Stimulated activated CD8-positive, alpha-beta memory T cell treated with anti-CD3 and anti-CD28 coated beads, Interleukin-12 subunit alpha, Interleukin-12 subunit beta, amount 100 ng/mL, for 24 hours (primary cell): ENCODE data around the gene PLCXD3.

Experiments
- DNase-seq: peaks from one replicate; pipeline ENCODE4 v3.0.0-alpha.2; 2020; ENCODE audit errors: extremely low read depth

Gene PLCXD3, protein sequence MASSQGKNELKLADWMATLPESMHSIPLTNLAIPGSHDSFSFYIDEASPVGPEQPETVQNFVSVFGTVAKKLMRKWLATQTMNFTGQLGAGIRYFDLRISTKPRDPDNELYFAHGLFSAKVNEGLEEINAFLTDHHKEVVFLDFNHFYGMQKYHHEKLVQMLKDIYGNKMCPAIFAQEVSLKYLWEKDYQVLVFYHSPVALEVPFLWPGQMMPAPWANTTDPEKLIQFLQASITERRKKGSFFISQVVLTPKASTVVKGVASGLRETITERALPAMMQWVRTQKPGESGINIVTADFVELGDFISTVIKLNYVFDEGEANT

DNA sequence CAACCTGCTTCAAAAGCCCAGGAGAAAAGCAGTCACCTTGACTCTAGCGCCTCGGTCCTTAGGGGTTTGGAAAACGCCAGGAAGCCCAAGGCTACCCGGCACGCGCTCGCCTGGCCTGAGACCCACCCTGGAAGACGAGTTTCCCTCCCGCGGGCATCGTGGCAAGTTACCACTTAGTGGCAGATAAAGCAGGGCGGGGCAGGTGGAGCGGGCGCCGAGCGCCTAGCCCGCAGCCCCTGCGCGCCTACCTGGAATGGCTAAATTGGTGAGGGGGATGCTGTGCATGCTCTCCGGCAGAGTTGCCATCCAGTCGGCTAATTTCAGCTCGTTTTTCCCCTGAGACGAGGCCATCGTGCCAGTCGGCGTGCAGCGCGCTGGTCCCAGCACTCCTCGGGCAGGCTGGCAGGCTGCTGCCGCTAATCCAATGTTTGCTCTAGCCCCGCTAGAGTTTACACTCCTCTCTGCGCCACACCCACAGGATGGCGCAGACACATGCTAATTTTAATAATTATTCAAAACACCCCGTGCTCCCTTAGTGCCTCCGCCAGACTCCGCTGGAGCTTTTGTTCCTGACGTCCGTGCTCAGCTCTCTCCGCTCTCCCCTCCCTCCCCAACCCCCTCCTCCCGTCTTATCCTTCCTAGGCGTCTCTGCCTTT is at the start of gene PLCXD3:
Gene PLCXD3 (minus strand): TSS at position 426 of the 656 bp plus-strand sequence. CDS start 75 bp downstream, at position 351.
- DNase-seq = no peak

DNA sequence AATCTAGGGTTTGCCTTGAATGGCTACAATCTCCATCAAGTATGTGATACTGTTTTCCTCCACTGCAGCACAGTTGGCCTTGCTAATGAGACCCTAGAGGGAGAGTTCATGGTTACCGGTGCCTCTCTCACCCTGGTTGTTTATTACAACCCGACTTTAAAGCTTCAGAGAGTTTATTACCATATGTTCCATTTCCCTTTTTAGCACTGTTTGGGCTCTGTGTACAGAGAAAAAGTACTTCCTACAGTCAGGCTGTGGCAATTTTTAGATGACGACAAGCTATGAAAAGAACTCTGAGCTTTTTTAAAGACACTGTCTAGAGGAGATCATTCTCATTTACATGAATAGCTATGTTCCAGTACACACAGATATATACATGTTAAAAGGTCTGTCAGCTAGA is 48.8 kb upstream of the PLCXD3 start:
- no peak for DNase-seq

DNA sequence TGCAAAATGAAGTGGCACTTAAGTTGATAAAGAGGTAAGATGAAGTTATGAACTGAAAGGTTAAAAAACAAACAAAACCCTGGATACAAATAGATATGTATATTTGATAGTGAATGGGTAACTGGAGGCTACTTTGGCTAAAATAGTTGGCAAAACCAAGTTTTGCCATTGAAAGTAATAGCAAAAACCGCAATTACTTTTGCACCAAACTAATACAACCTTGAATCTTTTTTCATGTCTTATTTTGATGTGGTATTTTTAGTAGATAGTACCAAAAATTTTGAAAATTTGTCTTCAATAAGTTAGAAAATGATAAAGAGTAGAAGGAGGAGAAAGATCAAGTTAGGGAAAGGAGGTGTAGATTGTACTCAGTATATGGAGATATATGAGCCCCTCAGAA is 47.9 kb upstream of the PLCXD3 start:
- no peak for DNase-seq

DNA sequence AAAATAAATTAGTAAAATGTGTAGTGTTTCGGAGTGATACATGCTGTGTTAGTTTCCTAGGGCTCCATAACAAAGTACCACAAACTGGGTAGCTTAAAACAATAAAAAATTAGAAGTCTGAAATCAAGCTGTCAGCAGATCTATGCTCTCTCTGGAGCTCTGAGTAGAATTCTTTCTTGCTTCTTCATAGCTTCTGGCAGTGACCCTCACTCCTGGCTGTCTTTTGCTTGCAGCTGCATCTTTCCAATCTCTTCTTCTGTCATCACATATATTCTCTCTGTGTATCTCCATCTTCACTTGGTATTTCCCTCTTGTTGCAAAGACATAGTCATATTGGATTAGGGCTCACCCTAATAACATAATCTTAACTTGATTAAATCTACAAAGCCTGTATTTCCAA is 37.6 kb upstream of the PLCXD3 start:
- no peak for DNase-seq

DNA sequence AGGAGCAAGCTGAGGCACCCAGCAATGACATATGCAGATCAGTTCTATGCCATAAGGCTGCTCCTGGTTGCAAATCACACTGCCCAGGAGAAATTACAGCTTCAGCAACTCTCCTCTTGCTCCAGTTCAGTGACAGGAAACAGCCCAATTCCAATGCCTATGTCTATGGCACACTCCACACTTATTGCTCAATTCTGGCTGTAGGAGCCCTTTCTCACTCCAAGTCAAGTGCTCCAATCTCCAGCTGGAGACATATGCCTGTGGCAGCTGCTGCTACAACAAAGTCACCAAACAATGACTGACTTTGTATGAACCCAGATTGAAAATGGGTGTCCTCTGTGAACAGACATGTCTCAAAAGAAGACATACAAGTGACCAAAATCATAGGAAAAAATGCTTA is 31.8 kb upstream of the PLCXD3 start:
- DNase-seq = no peak

DNA sequence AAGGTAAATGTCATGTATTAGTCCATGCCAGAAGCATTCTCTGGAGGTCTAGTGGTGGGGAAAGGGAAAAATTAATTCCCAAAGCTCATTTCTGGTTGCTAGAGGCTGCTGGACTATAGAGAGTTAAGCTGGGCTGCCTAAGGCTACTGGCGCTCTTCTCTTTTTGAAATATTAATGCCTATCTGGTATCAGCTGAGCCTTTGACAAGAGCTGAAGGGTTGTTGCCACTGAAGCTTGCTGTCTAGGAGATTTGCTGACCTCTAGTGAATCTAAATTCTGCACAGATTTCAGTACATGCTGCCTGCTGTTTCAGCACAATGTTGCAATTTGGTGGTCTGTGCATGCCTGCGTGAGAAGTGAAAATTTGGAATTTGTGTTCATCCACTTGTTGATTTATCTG is 29.1 kb upstream of the PLCXD3 start:
- DNase-seq = no peak

DNA sequence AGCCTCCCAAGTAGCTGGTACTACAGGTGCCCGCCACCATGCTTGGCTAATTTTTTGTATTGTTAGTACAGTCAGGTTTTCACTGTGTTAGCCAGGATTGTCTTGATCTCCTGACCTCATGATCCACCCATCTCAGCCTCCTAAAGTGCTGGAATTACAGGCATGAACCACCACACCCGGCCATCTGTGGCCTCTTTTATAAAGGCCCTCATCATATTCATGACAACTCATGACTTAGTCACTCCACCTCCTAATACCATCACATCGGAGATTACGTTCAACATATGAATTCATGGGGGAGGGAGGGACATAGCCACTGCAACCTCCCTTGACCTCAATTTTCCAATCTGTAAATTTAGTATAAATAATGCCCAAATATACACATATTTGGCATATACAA is 27.2 kb upstream of the PLCXD3 start:
- no peak for DNase-seq

DNA sequence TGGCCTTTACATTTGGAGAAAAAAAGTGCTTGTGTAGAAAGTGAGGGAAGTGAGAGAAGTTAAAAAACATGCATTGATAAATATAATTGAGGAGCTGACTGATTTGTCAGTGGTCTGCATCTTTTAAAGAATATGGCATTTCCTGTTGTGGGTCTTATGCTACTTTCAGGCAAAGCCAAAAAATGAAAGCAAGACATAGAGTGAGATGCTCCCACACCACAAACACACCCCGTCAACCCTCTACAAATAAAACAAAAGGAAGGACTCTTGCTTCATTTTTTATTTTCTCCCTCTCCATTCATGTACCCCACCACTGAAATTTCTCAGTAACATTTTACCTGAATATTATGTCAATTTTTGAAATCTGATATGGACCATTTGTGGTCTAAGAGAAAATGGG is 22.1 kb upstream of the PLCXD3 start:
- no peak for DNase-seq

DNA sequence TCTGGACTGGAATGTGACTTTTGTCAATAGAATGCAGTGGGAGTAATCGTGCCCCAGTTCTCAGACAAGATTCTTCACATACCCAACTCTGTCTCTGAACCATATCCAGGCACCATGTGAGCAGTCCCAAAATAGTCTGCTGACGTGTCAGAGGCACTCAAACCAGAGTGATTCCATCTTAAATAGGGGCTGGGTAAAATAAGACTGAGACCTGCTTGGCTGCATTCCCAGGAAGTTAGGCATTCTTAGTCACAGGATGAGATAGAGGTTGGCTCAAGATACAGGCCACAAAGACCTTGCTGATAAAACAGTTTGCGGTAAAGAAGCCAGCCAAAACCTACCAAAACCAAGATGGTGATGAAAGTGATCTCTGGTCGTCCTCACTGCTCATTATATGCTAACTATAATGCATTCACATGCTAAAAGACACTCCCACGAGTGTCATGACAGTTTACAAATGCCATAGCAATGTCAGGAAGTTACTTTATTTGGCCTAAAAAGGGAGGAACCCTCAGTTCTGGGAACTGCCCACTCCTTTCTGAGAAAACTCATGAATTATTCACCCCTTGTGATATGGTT is 16.9 kb upstream of the PLCXD3 start:
- no peak for DNase-seq

DNA sequence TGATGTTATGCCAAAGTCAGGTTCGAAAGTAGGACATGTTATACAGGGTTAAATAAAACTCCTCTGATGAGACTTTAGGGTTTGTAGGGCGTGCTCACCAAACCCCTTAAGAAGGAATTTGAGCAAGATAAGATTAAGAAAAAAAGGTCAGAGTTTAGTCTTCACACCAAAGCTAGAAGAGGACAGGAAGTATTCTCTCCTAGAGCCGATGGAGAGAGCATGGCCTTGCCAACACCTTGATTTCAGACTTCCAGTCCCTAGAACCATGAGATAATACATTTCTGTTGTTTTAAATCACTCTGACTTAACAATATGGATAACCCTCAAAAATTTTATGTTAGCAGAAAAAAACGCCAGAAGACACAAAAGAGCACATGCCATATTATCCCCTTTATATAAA is 16.3 kb upstream of the PLCXD3 start:
- DNase-seq = no peak

DNA sequence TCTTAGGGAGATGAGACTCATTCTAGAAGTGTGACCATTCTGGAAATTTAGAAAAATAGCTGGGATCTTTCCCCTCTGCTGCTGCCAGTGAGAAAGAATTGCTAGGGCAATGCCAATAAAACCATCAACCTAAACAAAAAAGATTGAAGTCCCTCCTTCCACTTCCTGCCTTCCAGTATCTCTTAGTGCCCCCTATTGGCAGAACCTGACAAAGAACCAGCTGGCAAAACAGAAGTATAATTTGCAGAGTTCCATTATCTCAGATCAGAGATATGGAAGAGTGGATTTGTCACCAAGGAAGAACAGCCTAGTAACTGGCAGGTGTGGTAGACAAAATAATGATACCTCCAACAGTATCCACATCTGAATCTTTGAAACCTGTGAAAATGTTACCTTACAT is 13.8 kb upstream of the PLCXD3 start:
- no peak for DNase-seq

DNA sequence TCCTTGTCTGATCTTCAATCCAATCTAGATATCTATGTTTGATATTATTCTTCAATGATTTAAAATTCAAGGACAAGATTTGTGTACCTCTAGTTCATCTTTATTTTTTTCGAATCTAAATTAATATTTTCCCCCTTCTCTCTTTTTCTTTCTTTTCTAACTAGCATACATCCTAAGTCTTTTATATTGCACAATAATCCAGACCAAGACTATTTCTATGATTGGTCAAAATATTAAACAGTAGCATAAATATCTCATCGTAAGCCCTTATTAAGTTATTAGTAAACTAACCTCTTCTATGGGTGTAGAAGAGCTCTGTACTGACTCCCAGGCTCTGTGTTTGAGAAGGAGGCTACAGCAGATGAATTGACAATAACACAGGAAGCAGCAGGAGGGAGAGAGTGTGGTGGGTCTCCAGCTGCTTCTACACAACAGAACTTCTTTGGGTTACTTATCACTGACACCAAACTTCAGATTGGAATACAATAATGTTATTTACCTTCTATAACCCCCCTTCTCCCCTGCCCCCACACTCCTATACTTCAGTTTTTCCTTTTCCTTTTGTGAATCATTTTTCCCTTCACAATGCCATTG is 11.9 kb upstream of the PLCXD3 start:
- no peak for DNase-seq

DNA sequence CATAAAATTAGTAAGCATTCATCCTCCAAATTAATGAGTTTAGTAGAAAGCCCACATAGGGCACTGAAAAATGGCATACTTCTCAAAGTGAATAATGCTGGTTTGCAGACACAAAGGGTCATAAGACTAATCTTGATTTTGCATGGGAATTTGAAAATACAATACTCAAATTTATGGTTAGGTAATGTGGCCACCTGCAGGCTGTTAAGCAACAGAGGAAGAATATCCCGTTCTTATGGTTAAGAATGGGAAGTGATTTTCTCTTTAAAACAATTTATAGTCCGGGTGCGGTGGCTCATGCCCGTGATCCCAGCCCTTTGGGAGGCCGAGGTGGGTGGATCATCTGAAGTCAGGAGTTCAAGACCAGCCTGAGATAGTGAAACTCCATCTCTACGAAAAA is 9.4 kb upstream of the PLCXD3 start:
- no peak for DNase-seq

DNA sequence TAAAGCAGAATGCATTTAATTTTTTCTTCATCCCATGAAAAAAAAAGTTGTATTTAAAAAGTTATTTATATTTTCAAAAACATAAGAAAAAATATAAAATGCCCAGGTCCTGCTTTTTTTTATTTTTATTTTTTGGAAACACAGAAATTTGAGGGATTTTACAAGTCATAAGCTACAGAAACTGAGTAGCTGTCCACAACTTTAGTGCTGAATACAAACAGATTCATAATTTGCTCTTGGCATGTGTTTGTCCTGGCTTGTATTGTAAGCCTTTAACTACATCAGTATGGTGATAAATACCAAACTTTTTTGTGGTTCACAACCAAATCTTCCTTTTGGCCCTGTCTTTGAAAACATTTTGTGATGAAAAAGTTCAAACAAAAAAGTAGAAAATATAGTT is 7.5 kb upstream of the PLCXD3 start:
- no peak for DNase-seq

DNA sequence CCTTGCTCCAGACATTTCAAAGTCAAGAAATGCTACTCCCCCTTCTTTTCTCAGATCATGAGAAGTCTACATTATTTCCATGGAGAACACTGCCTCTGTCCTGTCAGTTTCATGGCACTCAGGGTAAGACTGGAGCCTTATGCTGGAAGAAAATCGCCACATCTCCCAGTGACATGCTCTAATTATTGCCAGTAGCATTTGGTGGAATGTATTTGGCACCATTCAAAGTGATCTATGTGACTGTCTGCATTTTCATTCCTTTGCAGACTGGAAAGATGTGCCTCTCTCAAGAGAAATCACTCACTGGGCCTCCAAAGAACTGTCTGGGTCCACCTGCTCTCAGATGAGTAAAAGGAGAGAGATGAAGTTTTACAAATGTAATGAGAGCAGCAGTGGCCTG is 840 bp upstream of the PLCXD3 start:
- DNase-seq = no peak

DNA sequence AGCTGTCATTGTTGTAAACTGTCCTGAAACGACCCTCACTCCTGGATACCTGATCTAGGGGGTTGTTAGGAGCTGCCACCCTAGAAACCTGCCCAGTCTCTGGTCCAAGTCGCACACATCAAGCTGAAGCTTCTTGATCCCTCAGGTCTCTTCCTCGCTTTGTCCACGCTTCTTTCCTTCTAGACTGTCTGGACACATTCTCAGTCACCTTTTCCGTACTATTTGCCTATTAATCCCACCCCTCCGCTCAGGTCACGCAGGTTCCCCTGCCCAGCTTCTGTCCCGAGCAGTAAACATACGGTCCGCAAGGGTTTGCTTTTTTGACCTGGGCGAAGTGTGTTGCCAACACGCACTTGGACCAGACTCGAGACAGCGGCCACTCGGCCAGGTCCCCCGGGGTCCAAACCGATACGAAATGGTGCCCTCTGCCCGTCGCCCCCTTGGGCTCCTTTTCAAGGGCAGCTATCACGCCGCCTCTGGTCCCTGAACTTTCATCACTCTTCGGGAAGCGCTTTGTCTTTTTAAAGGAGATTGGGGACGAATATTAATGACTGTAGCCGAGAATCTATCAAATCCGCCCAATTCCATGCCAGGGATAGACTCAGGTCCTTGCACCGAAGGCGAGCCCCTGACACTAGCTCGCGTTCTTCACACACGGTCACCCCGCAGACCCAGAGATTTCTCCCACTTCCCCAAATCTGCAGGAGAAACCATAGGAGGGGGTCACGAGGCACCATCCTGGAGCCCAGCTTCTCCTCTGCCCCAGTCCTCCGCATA is 814 bp downstream of the PLCXD3 start:
- no peak for DNase-seq

DNA sequence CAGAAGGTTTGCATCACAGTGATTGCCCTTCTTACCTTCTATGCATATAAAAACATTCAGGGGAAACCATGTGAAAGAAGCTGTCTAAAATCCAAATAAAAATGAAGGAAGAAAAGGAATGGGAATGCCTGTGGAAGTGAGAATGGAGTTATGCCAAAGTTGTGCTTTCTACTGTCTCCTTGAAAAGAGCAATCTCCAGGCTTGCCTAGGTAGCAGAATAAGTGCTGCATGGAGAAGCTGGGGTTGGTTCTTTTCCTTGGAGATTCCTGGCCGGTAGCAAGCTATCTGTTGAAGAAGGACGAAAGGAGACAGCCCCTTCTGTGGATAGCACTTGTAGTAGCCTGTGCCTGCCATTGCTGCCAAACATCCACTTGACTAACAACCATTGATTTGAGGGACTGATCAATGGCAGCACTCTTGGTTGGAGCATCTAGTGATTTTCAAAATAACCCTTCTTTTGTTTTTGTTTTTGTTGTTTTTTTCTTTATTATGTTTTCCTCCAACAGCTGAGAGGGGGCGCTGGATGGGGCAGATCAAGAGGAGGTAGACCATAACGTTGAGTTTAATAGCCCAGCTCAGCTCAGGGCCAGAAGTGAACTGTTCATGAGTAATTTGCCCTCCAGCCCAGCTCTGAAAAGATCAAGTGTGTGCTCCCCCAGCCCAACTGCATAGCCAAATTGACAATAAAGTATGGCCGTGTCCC is 1.6 kb downstream of the PLCXD3 start:
- no peak for DNase-seq

DNA sequence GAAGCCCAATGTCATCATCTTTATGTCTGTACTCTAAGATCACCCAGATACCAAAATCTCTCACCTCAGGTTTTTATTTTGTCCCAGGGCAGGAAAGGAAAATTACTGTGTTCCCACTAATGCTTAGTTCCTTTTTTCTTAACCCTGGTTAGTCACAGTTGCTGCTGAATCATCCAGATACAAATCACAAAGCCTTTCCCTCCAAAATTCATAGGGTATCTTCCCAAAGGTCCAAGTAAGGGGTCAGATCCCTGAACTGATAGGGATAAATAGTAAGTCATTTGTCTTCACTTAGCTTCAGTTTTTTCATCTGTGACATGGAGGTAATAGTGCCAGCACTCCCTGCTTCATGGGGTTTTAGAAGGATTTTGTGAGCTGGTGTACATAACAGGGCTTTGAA is 2.2 kb downstream of the PLCXD3 start:
- DNase-seq = no peak

DNA sequence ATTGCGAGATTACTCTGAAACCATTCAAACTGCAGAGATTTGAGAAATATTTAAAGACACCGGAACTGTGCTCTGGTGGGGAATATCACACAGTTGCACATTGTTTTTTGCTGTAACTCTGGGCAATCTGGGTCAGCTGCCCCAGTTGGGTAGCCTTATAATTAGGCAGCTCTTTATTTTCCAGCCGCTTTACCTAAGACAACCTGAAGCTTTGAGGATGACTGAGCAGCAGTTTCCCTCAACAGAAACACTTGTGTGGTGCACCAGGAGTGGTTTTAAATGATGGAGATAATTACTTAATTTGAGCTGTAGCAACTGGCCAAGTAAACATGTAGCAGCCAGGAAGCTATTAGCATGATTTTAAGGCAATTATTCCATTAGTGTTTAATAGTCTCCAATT is 2.9 kb downstream of the PLCXD3 start:
- no peak for DNase-seq

DNA sequence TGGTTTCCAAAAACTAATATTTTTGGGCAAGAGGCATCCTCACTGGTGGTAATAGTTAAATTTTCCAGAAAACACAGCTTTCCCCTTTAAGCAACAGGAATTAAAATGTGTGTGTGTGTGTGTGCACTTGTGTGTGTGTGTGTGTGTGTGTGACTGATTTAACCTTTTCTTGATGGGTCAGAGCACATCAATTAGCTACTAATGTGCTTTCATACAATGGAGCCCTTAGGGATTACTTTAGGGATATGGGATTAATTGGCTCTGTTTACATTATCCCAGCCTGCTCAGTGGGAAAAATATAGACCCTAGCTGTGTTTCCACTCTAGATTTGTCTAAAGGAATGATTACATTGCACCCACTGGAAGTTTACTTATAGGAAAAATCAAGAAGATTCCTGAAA is 6.5 kb downstream of the PLCXD3 start:
- DNase-seq = no peak

DNA sequence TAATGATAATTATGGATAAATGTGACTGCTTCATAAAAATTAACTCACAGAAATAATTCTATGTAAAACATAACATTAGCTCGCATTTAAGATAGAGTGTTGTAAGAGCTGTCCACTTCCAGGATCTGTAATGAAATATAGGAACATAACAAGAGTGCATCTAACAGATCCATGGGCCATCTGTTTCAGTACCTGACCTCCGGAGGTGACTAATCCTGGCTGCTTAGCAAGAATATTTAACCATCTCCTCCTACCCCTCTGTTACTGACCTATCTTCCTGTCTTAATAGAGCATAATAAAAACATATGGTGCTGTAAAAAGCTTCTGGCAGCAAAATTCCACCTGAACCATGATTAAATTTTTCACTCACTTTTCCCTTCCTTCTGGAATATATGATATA is 7.1 kb downstream of the PLCXD3 start:
- no peak for DNase-seq
